Breast epithelium (tissue), 3 donors: Measurements from ENCODE around the gene NUDT6.

Experiments
- POLR2A ChIP-seq: fragments of 450-650 bp; IDR thresholded peaks from one replicate; pipeline ENCODE4 v1.6.1; 2016; ENCODE audit warnings: antibody characterized with exemption, mild to moderate bottlenecking, moderate library complexity
- POLR2AphosphoS5 ChIP-seq, 3 donors: sonication (generic); formaldehyde crosslinking; IDR thresholded peaks; one replicate each; pipeline ENCODE4 v1.6.1; 2017; ENCODE audit warnings: antibody characterized with exemption in 3 of 3
- TF ChIP-seq, protein P1 (sequence below), 3 donors: fragments of 450-650 bp; IDR thresholded peaks; one replicate each; pipeline ENCODE4 v1.5.1; 2016 to 2017; ENCODE audit warnings: antibody characterized with exemption in 3 of 3, mild to moderate bottlenecking in 3 of 3, moderate library complexity in 3 of 3

DNA sequence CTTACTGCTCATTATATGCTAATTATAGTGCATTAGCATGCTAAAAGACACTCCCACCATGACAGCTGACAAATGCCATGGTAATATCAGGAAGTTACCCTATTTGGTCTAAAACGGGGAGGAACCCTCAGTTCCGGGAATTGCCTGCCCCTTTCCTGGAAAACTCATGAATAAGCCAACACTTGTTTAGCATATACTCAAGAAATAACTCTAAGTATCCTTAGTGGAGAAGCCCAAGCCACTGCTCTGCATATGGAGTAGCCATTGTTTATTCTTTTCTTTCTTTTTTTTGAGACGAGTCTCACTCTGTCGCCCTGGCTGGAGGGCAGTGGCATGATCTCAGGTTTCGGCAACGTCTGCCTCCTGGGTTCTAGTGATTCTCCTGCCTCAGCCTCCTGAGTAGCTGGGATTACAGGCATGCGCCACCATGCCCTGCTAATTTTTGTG lies 15.5 kb downstream of the NUDT6 start:
- TF ChIP-seq, protein P1, sequence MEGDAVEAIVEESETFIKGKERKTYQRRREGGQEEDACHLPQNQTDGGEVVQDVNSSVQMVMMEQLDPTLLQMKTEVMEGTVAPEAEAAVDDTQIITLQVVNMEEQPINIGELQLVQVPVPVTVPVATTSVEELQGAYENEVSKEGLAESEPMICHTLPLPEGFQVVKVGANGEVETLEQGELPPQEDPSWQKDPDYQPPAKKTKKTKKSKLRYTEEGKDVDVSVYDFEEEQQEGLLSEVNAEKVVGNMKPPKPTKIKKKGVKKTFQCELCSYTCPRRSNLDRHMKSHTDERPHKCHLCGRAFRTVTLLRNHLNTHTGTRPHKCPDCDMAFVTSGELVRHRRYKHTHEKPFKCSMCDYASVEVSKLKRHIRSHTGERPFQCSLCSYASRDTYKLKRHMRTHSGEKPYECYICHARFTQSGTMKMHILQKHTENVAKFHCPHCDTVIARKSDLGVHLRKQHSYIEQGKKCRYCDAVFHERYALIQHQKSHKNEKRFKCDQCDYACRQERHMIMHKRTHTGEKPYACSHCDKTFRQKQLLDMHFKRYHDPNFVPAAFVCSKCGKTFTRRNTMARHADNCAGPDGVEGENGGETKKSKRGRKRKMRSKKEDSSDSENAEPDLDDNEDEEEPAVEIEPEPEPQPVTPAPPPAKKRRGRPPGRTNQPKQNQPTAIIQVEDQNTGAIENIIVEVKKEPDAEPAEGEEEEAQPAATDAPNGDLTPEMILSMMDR (IDR thresholded peaks at IDR 0.05): no peak
- TF ChIP-seq POLR2AphosphoS5 (IDR thresholded peaks at IDR 0.05) (no peak), POLR2A (no peak)
